Naive thymus-derived CD4-positive, alpha-beta T cell (primary cell): Measurements from ENCODE around the gene DPEP3. TPM values are rescaled to one million over a fixed set of nuclear protein-coding genes. Genes with fewer than 3 reads are reported as not detected.
"Not testable (repeated sequence)": the region's sequence is repeated elsewhere in the genome, so short reads cannot be mapped to it uniquely, and the experiment has no call there.

Experiments used
- ATAC-seq: fragments of 150-1000 bp; cut with Tn5 transposase; 2 replicates; pipeline ENCODE4 v1.10.0; 2021; ENCODE audit warnings: mild to moderate bottlenecking, moderate library complexity
- CTCF ChIA-PET: fragments of 350-600 bp; sonication (Branson Sonifier 250); formaldehyde crosslinking; loops from one replicate; lab custom pipeline; 2021; ENCODE audit warnings: antibody characterized with exemption; lab: Charles Lee
- POLR2A ChIA-PET: fragments of 350-600 bp; sonication (Branson Sonifier 250); formaldehyde crosslinking; loops from one replicate; lab custom pipeline; 2021; ENCODE audit warnings: antibody characterized with exemption, inconsistent platforms; lab: Charles Lee
- DNase-seq, 9 donors: peaks; one replicate each; pipeline versions ENCODE4 v3.0.0 to v3.0.0-alpha.2; 2020 to 2022; ENCODE audit warnings: mixed read lengths in 1 of 9
- H3K27ac ChIP-seq: one replicate; pipeline ENCODE4 v1.7.0; 2013; ENCODE audit warnings: mild to moderate bottlenecking, low read depth, low read length, moderate library complexity
- H3K27me3 ChIP-seq, 2 donors: one replicate each; pipeline ENCODE4 v1.7.0; 2013; ENCODE audit warnings: low read length in 2 of 2, mild to moderate bottlenecking in 2 of 2, moderate library complexity in 2 of 2; ENCODE audit not compliant: control insufficient read depth in 2 of 2, insufficient read depth in 2 of 2
- H3K36me3 ChIP-seq, 3 experiments: 1 replicate in 2 of 3; 2 replicates in 1 of 3; pipeline ENCODE4 v1.7.0; 2013; ENCODE audit warnings: low read length in 3 of 3, mild to moderate bottlenecking in 3 of 3, moderate library complexity in 1 of 3; ENCODE audit not compliant: insufficient read depth in 3 of 3, control insufficient read depth in 2 of 3
- H3K4me1 ChIP-seq, 2 donors: one replicate each; pipeline ENCODE4 v1.7.0; 2013; ENCODE audit warnings: low read length in 2 of 2, mild to moderate bottlenecking in 2 of 2, moderate library complexity in 1 of 2; ENCODE audit not compliant: control insufficient read depth in 2 of 2, insufficient read depth in 2 of 2
- H3K4me3 ChIP-seq: 2 replicates; pipeline ENCODE4 v1.7.0; 2013; ENCODE audit warnings: mild to moderate bottlenecking, low read length
- H3K9me3 ChIP-seq, 3 experiments: 1 replicate in 2 of 3; 2 replicates in 1 of 3; pipeline ENCODE4 v1.7.0; 2013; ENCODE audit warnings: low read length in 3 of 3; ENCODE audit not compliant: control insufficient read depth in 2 of 3
- H3K27ac Mint-ChIP-seq, 9 donors: one replicate each; pipeline ENCODE4 v1.8.0; 2020 to 2022; ENCODE audit warnings: mixed read lengths in 9 of 9, mild to moderate bottlenecking in 8 of 9, moderate library complexity in 5 of 9, inconsistent platforms in 2 of 9
- H3K27me3 Mint-ChIP-seq, 5 donors: one replicate each; pipeline ENCODE4 v1.8.0; 2021 to 2022; ENCODE audit warnings: mixed read lengths in 5 of 5, mild to moderate bottlenecking in 1 of 5
- H3K36me3 Mint-ChIP-seq, 5 donors: one replicate each; pipeline ENCODE4 v1.8.0; 2020 to 2022; ENCODE audit warnings: mixed read lengths in 5 of 5, mild to moderate bottlenecking in 3 of 5, inconsistent platforms in 1 of 5
- H3K4me1 Mint-ChIP-seq, 7 donors: one replicate each; pipeline ENCODE4 v1.8.0; 2020 to 2022; ENCODE audit warnings: mixed read lengths in 7 of 7, mild to moderate bottlenecking in 3 of 7, inconsistent platforms in 1 of 7
- H3K4me3 Mint-ChIP-seq, 10 donors: one replicate each; pipeline ENCODE4 v1.8.0; 2020 to 2022; ENCODE audit warnings: mild to moderate bottlenecking in 10 of 10, mixed read lengths in 10 of 10, moderate library complexity in 6 of 10, inconsistent platforms in 2 of 10
- H3K9me3 Mint-ChIP-seq, 11 donors: one replicate each; pipeline ENCODE4 v1.8.0; 2020 to 2022; ENCODE audit warnings: mixed read lengths in 11 of 11, mild to moderate bottlenecking in 4 of 11, inconsistent platforms in 1 of 11, moderate library complexity in 1 of 11
- intact Hi-C, 2 donors: fragments of 100-400 bp; cut with micrococcal nuclease; formaldehyde crosslinking; loops; one replicate each; pipeline ENCODE4 v1.15.1; 2023
- polyA plus RNA-seq, 2 donors: library from polyadenylated mRNA; unstranded; fragments of 300-500 nt; fragmentation: Illumina TruSeq; gene quantifications; one replicate each; pipeline ENCODE4 v1.2.3, GENCODE V29; 2021
- total RNA-seq, 6 experiments: library from RNA in 5 of 6; stranded (reverse) in 5 of 6; gene quantifications; 1 replicate in 5 of 6; 2 replicates in 1 of 6; pipeline ENCODE4 v1.2.3 and lab custom pipeline; 2021 to 2026

DPEP3 gene
- total and polyA plus RNA-seq, 7 experiments from 2014 or later: 0.10 to 2.3 (median 1.6) TPM

DNA sequence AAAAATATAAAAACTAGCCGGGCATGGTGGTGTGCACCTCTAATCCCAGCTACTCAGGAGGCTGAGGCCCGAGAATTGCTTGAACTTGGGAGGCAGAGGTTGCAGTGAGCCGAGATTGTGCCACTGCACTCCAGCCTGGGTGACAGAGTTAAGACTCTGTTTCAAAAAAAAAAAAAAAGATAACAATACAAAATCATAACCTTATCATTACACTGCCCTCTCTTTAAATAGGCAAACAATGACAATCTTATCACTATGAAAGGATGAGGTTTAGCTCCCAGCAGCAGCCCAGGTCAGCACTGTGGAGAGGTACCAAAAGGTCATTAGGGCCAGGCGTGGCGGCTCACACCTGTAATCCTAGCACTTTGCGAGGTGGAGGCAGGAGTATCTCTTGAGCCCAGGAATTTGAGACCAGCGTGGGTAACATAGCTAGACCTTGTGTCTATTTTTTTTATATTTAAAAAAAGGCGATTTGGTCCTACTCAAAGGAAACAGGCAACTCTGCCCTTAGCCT is 38.9 kb upstream of the DPEP3 start:
- DNase-seq (no peak), ATAC-seq (no peak)
- H3K27me3 Mint-ChIP-seq: peaks cover 0 to 2% (median 0%) of the 10 kb centered on the region in 5 donors
- ChIA-PET POLR2A (interaction anchor here (0.6 to 12.0 kb wide), 2 partner anchors 20 to 112 kb away, joined by 3 to 422 read pairs; partner anchors contain the start of gene DPEP2), CTCF (interaction anchor here (0.7 kb wide), 1 partner anchor 176 kb away, joined by 3 read pairs; no protein-coding TSS in a partner anchor)
- Histone ChIP-seq H3K4me3 (no peak overlapping the region), H3K27ac (no peak overlapping the region), H3K4me1 (peaks cover 16 to 21% of the 10 kb centered on the region in 2 donors), H3K36me3 (peaks cover 0 to 20% (median 0%) of the 10 kb centered on the region in 3 experiments), H3K9me3 (no peaks in the 10 kb centered on the region), H3K27me3 (no peaks in the 10 kb centered on the region)
- peaks cover 0 to 7% (median 0%) of the 10 kb centered on the region in 11 donors for H3K9me3 Mint-ChIP-seq
- H3K4me1 Mint-ChIP-seq: peaks cover 9 to 37% (median 29%) of the 10 kb centered on the region in 7 donors
- H3K4me3 Mint-ChIP-seq: no peak overlapping the region
- intact Hi-C loops: no loop called here
- peaks cover 0 to 10% (median 3%) of the 10 kb centered on the region in 5 donors for H3K36me3 Mint-ChIP-seq
- no peak overlapping the region for H3K27ac Mint-ChIP-seq

DNA sequence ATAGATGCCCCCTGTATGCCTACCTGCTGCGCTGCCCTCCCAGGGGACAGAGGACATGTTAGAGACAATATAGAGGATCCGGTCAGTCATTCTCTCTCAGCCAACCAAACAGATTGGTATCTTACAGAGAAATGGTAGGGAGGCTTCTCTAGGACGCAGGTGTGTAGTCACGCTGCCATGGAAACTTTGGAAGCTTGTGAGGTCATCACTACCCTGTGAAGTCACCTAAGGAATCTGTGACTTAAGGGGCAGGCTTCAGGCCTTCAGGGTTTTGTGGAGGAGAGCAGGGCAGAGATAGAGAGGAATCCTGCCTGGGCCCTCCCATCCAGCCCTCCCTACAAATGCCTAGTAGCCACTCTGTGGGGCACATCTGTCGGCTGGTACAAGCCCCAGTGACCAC is 35.4 kb upstream of the DPEP3 start, which contains the start of gene DPEP2NB:
DPEP2NB (minus strand) TSS at position 231 of the 400 bp plus-strand sequence; CDS start at position 90, 141 bp downstream.
- ChIA-PET CTCF (no interaction called here), POLR2A (interaction anchor here (12.0 kb wide), 1 partner anchor 17 kb away, joined by 422 read pairs; the partner anchor contains the start of gene DPEP2)
- peaks cover 0 to 4% (median 0%) of the 10 kb centered on the region in 3 experiments for H3K36me3 ChIP-seq
- Mint-ChIP-seq H3K9me3 (no peaks in the 10 kb centered on the region), H3K4me1 (peaks cover 6 to 18% (median 13%) of the 10 kb centered on the region in 7 donors), H3K36me3 (peaks cover 0 to 3% (median 0%) of the 10 kb centered on the region in 5 donors), H3K4me3 (no peak within 1 kb of the TSS), H3K27ac (peak within 1 kb of the TSS in 3 of 9 donors; percentile 36 to 72 (median 51)), H3K27me3 (peaks cover 0 to under 1% (median 0%) of the 10 kb centered on the region in 5 donors)
- no peak within 1 kb of the TSS for H3K27ac ChIP-seq
- no peak for ATAC-seq
- H3K4me1 ChIP-seq: no peaks in the 10 kb centered on the region
- no peaks in the 10 kb centered on the region for H3K27me3 ChIP-seq
- H3K4me3 ChIP-seq: no peak within 1 kb of the TSS
- intact Hi-C loops: no loop called here
- DNase-seq: no peak
- no peaks in the 10 kb centered on the region for H3K9me3 ChIP-seq

DNA sequence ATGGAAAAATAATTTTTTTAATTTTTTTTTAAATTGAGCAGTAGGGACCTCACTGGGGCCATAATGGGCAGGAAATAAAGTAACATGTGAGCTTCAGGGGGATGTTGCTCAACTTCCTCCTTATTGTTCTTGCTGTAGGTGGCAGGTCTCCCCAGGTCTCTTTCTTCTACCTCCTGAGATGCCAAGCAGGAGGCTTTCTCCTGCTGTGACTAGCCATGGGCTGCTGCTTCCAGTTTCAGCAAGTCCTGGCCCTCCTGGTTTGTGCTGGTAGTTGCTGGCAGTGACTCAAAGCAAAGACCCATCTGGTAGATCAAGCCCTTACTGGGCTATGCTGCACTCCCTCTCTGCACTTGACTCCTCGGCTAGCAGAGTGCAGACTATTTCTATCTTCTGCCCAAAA is 33.1 kb upstream of the DPEP3 start:
- H3K4me1 Mint-ChIP-seq: peaks cover 12 to 30% (median 14%) of the 10 kb centered on the region in 7 donors
- no peak overlapping the region for H3K4me3 ChIP-seq
- ATAC-seq (peak; percentile 37), DNase-seq (no peak)
- H3K4me3 Mint-ChIP-seq: peak overlapping the region in 3 of 10 donors; percentile 19 to 43 (median 28)
- H3K9me3 Mint-ChIP-seq: no peaks in the 10 kb centered on the region
- intact Hi-C loops: no loop called here
- H3K36me3 Mint-ChIP-seq: no peaks in the 10 kb centered on the region
- H3K27ac ChIP-seq: no peak overlapping the region
- H3K4me1 ChIP-seq: no peaks in the 10 kb centered on the region
- H3K9me3 ChIP-seq: no peaks in the 10 kb centered on the region
- H3K27me3 ChIP-seq: no peaks in the 10 kb centered on the region
- POLR2A ChIA-PET: interaction anchor here (0.6 to 12.0 kb wide), 3 partner anchors 9 to 169 kb away, joined by 5 to 422 read pairs (median 27); partner anchors contain the start of genes DDX28, DPEP2 and DUS2
- H3K27me3 Mint-ChIP-seq: peaks cover 0 to 2% (median 0%) of the 10 kb centered on the region in 5 donors
- CTCF ChIA-PET: interaction anchor here (0.7 to 0.9 kb wide), 2 partner anchors 12 to 15 kb away, joined by 3 read pairs; no protein-coding TSS in a partner anchor
- peak overlapping the region in 6 of 9 donors; percentile 19 to 79 (median 50) for H3K27ac Mint-ChIP-seq
- no peaks in the 10 kb centered on the region for H3K36me3 ChIP-seq

DNA sequence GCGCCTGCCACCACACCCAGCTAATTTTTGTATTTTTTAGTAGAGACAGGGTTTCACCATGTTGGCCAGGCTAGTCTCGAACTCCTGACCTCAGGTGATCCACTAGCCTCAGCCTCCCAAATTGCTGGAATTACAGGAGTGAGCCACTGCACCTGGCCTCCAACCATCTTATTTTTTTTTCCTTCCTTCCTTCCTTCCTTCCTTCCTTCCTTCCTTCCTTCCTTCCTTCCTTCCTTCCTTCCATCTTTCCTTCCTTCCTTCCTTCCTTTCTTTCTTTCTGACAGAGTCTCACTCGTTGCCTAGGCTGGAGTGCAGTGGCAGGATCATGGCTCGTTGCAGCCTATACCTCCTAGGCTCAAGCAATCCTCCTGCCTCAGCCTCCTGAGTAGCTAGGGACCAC is 29.6 kb upstream of the DPEP3 start:
- H3K4me3 Mint-ChIP-seq, H3K36me3 Mint-ChIP-seq, H3K4me3 ChIP-seq, H3K27me3 ChIP-seq, H3K27ac ChIP-seq, ATAC-seq, H3K9me3 ChIP-seq, intact Hi-C loops, H3K9me3 Mint-ChIP-seq, DNase-seq, H3K27me3 Mint-ChIP-seq, H3K36me3 ChIP-seq: not testable (repeated sequence)
- ChIA-PET CTCF (interaction anchor here (1.1 kb wide), 1 partner anchor 10 kb away, joined by 3 read pairs; no protein-coding TSS in a partner anchor), POLR2A (interaction anchor here (0.5 to 3.3 kb wide), 4 partner anchors 10 to 293 kb away, joined by 3 to 27 read pairs (median 5); partner anchors contain the start of gene DPEP2)
- peaks cover 19 to 20% of the 10 kb centered on the region in 2 donors for H3K4me1 ChIP-seq
- H3K27ac Mint-ChIP-seq: peak overlapping the region in 7 of 9 donors; percentile 28 to 91 (median 80)
- H3K4me1 Mint-ChIP-seq: peaks cover 20 to 49% (median 35%) of the 10 kb centered on the region in 7 donors

DNA sequence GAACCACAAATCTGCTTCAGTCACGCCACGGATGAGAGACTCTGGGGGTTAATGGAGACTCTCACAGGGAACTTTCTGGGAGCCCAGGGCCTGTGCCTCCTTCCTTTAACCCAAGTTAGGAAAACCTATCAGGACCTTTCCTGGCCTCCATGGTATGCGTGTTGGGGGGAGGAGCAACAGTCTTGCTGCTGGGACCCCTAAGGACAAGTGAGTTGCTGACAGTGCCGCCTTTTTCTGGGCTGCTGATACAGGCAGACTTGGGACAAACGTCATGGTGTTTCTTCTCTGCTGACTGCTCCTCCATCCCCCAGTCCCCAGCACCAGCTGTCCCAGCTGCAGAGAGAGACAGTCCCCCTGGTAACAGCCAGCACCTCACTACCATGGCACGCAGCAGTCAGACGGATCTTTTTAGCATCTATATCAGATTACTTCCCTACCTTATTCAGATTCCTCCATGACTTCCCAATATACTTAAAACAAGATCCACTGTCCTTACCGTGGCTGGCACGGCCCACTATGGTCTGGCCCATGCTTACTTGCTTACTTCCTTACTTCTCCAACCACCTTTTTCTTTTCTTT is 28.9 kb upstream of the DPEP3 start:
- H3K27me3 Mint-ChIP-seq: peaks cover 0 to 2% (median 0%) of the 10 kb centered on the region in 5 donors
- ATAC-seq (no peak), DNase-seq (no peak)
- peaks cover 0 to 2% (median 0%) of the 10 kb centered on the region in 11 donors for H3K9me3 Mint-ChIP-seq
- Histone ChIP-seq H3K4me3 (no peak overlapping the region), H3K27me3 (no peaks in the 10 kb centered on the region), H3K9me3 (no peaks in the 10 kb centered on the region), H3K36me3 (no peaks in the 10 kb centered on the region), H3K27ac (no peak overlapping the region), H3K4me1 (peaks cover 22 to 26% of the 10 kb centered on the region in 2 donors)
- H3K27ac Mint-ChIP-seq: peak overlapping the region in 7 of 9 donors; percentile 15 to 90 (median 72)
- H3K4me3 Mint-ChIP-seq: no peak overlapping the region
- H3K4me1 Mint-ChIP-seq: peaks cover 24 to 54% (median 39%) of the 10 kb centered on the region in 7 donors
- intact Hi-C loops: no loop called here
- ChIA-PET CTCF (interaction anchor here (1.0 to 1.1 kb wide), 2 partner anchors 9 to 16 kb away, joined by 3 to 5 read pairs; no protein-coding TSS in a partner anchor), POLR2A (interaction anchor here (0.5 to 20.6 kb wide), 3 partner anchors 9 to 294 kb away, joined by 3 to 422 read pairs (median 27); partner anchors contain the start of genes DDX28, DPEP2, DPEP2NB and DUS2)
- peaks cover 0 to 1% (median 0%) of the 10 kb centered on the region in 5 donors for H3K36me3 Mint-ChIP-seq

DNA sequence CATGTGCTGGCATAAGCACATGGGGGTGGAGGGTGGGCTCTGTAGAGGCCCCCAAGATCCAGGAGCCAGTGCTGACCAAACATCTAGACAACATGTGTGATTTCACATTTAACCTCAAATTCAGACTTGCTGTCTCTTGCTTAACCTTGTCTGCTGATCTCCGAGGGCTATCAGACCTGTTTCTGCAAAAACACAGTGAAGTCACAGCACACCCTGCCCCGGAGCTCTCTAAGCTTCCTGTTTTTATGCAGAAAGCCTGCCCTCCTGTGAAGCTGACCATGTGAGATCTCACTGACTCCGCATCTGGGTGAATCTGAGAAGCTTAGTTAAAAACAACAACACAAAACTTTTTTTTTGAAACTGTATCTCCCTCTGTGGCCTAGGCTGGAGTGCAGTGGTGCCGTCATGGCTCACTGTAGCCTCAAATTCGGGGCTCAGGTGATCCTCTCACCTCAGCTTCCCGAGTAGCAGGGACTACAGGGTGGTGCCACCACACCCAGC is 25.5 kb upstream of the DPEP3 start:
- Histone ChIP-seq H3K27me3 (no peaks in the 10 kb centered on the region), H3K4me3 (peak overlapping the region; percentile 23), H3K27ac (peak overlapping the region; percentile 50), H3K4me1 (peaks cover 28 to 45% of the 10 kb centered on the region in 2 donors), H3K36me3 (no peaks in the 10 kb centered on the region), H3K9me3 (no peaks in the 10 kb centered on the region)
- Mint-ChIP-seq H3K4me3 (peak overlapping the region; percentile 40 to 85 (median 60)), H3K9me3 (peaks cover 0 to 2% (median 0%) of the 10 kb centered on the region in 11 donors), H3K36me3 (peaks cover 0 to 1% (median 0%) of the 10 kb centered on the region in 5 donors), H3K27me3 (peaks cover 0 to 2% (median 0%) of the 10 kb centered on the region in 5 donors), H3K4me1 (peaks cover 18 to 68% (median 44%) of the 10 kb centered on the region in 7 donors), H3K27ac (peak overlapping the region; percentile 91 to 100 (median 97))
- intact Hi-C loops: loop anchor here in 1 of 2 donors (1.0 to 2.0 kb wide), 2 partner anchors 13 to 17 kb away; partner anchors contain the start of genes DDX28 and DUS2
- DNase-seq: peak in 7 of 9 donors; percentile 37 to 87 (median 77)
- CTCF ChIA-PET: interaction anchor here (0.6 to 1.8 kb wide), 10 partner anchors 12 to 211 kb away, joined by 3 to 13 read pairs (median 3); partner anchors contain the start of genes DDX28 and DUS2
- peak; percentile 99 for ATAC-seq
- POLR2A ChIA-PET: interaction anchor here (0.6 to 20.6 kb wide), 21 partner anchors 9 to 469 kb away, joined by 3 to 422 read pairs (median 5); partner anchors contain the start of genes CTCF, DDX28, DPEP2NB and DUS2
